GM13976 (cell line): ENCODE measurements around the gene DENND11.
A peak's percentile ranks its signal among the peaks of the same experiment; 100 is the strongest.

Experiments
- DNase-seq: peaks from one replicate; pipeline ENCODE4 v3.0.0; 2012; ENCODE audit warnings: low spot score
- CTCF ChIP-seq: IDR thresholded peaks from 2 replicates; pipeline ENCODE4 v1.5.1; 2012; ENCODE audit warnings: borderline replicate concordance, mild to moderate bottlenecking; ENCODE audit not compliant: insufficient read depth; ENCODE audit errors: extremely low read depth, missing control alignments, control extremely low read depth
- in situ Hi-C: fragments of 300-500 bp; cut with MboI; formaldehyde crosslinking; loops from one replicate; pipeline ENCODE4 v1.12.0; 2022; ENCODE audit warnings: low sequenced_read_pairs, mixed read lengths, inconsistent platforms; ENCODE audit not compliant: unreplicated experiment

The DENND11 gene

GRCh38 chr7:141737836-141738591 lies 36.0 kb upstream of the DENND11 start, which contains the start of gene SSBP1:
SSBP1 (plus strand) TSS chr7:141738358; CDS start chr7:141739167, 809 bp downstream.
- in situ Hi-C loops, result loop anchor here (10.0 kb wide), 1 partner anchor 83 kb away; no protein-coding TSS in a partner anchor
- DNase-seq, result peak; percentile 85
- peak; percentile 75 for TF ChIP-seq CTCF

GRCh38 chr7:141737118-141737835 lies 35.3 kb upstream of the DENND11 start:
- DNase-seq, result peak; percentile 22
- in situ Hi-C loops, result loop anchor here (10.0 kb wide), 1 partner anchor 82 kb away; no protein-coding TSS in a partner anchor
- TF ChIP-seq CTCF, result no peak

- in situ Hi-C loops, result loop anchor here (10.0 kb wide), 1 partner anchor 77 kb away; no protein-coding TSS in a partner anchor
- DNase-seq, result no peak
- no peak for TF ChIP-seq CTCF
These were observed 29.6 kb upstream of the DENND11 start for GRCh38 chr7:141731476-141732149.

- DNase-seq, result no peak
- in situ Hi-C loops, result no loop called here
- TF ChIP-seq CTCF, result no peak
These were observed 27.1 kb upstream of the DENND11 start for GRCh38 chr7:141729020-141729419.

GRCh38 chr7:141722529-141722928 lies 20.6 kb upstream of the DENND11 start:
- in situ Hi-C loops, result no loop called here
- no peak for DNase-seq
- no peak for TF ChIP-seq CTCF

- no peak for TF ChIP-seq CTCF
- no peak for DNase-seq
- in situ Hi-C loops, result no loop called here
These were observed 15.5 kb upstream of the DENND11 start for GRCh38 chr7:141717450-141717849.
